GM18505 (cell line): ENCODE results near the gene ARAP2.

Experiments
- ATAC-seq: cut with Tn5 transposase; IDR thresholded peaks from one replicate; pipeline ENCODE4 v1.9.1; 2021; ENCODE audit not compliant: unreplicated experiment
- POLR2A ChIP-seq: IDR thresholded peaks from 4 replicates; pipeline ENCODE4 v1.6.1; 2011; ENCODE audit warnings: borderline replicate concordance; ENCODE audit not compliant: insufficient read depth, insufficient read length; ENCODE audit errors: extremely low read depth

The ARAP2 gene

GRCh38 chr4:36037127-36037526 is 207.2 kb downstream of the ARAP2 start:
- no peak for TF ChIP-seq POLR2A
- no peak for ATAC-seq

GRCh38 chr4:36029951-36030350 is 214.4 kb downstream of the ARAP2 start:
- no peak for ATAC-seq
- no peak for TF ChIP-seq POLR2A

DNA sequence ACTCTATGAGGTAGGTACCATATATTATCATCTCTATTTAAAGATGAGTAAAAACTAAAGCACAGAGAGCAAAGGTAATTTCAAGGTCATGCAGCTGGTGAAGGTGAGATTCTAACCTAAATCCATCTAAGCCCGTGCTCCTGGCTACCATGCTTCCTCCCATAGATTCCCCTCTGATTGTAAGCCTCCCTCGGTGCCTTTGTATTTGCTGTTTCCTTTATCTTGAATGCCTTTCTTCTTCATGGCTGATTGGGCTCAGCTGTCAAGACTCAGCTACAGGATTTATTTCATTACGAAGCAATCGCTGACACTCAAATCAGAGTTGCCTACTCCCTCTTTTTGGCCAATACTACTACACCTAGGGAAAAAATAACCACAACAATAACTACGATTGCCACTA is 217.1 kb downstream of the ARAP2 start:
- TF ChIP-seq POLR2A: no peak
- ATAC-seq: no peak

DNA sequence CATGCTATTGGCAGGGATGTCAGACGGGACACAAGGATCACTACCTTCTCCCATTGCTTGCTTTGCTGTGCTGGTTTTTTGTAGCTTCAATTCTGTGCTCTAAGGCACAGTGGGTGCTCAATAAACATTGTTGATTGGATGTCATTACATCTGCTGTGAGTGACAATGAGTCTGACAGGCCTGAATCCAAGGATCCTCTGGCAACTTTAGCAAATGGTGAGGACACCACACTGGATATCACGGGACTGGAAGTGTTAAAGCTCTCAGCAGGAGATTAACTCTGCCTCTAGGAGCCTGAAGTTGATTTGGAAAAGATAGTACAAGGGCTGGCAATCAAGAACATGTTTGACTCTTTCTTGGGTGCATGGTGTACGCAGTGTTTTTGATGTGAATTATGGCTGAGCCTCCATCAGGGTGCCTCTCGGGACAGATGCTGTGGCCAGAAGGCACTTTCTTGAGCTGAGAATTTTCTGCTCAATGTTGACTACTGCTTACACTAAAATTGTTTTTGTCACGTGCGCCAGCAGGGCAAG is 217.9 kb downstream of the ARAP2 start:
- TF ChIP-seq POLR2A: no peak
- no peak for ATAC-seq

DNA sequence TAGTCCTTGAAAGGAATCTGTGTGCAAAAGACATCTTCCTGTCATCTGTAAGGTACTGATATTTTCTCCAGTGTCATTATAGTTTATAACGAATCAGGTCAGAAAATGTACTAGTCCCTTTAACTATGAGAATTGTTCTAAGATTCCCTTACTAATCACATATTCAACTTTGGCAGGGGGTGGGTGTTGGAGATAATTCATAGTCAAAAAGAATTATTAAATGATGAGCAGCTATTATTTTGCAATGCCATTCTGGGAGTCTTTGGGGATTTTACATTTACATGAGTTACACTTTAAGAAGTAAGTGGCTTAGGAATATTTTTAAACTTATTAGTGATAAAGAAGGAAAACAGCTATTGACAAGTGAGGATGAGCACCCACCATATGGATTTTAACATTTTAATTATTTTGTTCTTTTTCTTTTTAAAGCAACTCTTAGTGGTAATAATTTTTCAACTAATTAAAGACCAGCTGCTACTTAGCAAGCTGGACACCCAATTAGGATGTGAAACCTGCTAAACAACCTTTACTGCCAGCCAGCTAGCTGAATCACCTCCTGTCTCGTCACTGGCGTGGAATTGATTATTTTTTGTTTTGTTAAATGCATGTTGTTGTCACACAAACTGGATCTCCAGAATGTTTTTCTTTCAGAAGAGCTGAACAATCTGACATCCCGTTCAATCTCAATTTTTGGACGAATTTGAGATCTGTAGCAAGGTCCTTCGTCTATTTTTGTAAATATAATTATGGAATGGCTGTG is 219.2 kb downstream of the ARAP2 start:
- ATAC-seq: no peak
- TF ChIP-seq POLR2A: no peak

DNA sequence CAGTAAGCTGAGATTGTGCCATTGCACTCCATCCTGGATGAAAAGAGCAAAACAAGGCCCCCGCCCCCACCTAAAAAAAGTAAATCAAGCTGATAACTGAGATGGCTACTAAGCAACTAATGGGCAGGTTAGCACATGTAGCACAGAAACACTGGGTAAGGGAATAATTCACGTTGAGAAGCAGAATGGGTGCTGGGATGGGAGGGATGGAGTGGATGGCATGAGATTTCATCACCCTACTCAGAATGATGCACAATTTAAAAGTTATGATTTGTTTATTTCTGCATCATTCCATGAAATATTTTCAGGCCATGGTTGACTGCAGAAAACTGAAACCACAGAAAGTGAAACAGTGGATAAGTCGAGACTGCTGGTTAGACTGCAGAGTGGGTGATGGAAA is 224.0 kb downstream of the ARAP2 start:
- ATAC-seq: no peak
- no peak for TF ChIP-seq POLR2A
